Measurements from ENCODE around the gene SH2D3A.

DNA sequence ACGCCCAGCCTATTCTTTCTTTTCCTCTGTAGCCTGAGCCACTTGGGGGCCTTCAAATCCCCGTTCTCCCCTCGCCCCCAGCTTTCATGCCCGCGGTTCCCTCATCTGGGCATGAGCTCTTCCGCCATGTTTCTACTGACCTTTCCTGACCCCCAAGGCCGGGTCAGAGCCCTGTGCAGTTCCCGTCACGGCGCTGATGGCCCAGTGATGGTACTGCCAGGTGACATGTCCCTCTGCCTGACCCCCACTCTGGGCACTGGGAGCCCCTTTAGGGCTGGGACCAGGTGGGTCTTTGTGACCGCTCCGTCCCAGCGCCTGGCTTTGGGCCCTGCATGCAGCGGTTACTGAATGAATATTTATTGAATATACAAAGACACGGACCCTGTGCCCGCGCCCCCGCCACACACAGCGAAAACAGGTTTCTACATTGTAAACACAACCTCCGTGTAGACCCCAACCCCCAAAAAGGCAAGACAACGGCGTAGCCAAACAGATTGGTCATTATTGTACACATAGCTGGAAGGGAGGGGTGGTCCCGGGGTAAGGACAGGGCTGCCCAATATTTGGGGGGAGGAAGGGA, 37.6 kb downstream of the SH2D3A start:
- TF ChIP-seq, protein P1, sequence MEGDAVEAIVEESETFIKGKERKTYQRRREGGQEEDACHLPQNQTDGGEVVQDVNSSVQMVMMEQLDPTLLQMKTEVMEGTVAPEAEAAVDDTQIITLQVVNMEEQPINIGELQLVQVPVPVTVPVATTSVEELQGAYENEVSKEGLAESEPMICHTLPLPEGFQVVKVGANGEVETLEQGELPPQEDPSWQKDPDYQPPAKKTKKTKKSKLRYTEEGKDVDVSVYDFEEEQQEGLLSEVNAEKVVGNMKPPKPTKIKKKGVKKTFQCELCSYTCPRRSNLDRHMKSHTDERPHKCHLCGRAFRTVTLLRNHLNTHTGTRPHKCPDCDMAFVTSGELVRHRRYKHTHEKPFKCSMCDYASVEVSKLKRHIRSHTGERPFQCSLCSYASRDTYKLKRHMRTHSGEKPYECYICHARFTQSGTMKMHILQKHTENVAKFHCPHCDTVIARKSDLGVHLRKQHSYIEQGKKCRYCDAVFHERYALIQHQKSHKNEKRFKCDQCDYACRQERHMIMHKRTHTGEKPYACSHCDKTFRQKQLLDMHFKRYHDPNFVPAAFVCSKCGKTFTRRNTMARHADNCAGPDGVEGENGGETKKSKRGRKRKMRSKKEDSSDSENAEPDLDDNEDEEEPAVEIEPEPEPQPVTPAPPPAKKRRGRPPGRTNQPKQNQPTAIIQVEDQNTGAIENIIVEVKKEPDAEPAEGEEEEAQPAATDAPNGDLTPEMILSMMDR (conservative IDR thresholded peaks at IDR 0.05; ENCODE audit: low read depth, low read length), result no peak
- TF ChIP-seq EZH2 (IDR thresholded peaks at IDR 0.05; ENCODE audit: borderline replicate concordance, low read depth, low read length, poor library complexity, severe bottlenecking), result no peak

Data from A673 (cell line).